HCT116 (cell line): ENCODE results near the gene FCAMR. TPM values are rescaled to one million over a fixed set of nuclear protein-coding genes. Genes with fewer than 3 reads are reported as not detected.

Experiments used
- ATAC-seq: fragments of 200-7000 bp; cut with Tn5 transposase; 2 replicates; pipeline ENCODE4 v1.9.1; 2020; ENCODE audit warnings: mild to moderate bottlenecking, moderate library complexity
- BruUV-seq: library from RNA; stranded (reverse); fragments of 400-500 nt; replicated peaks from 2 replicates; lab custom pipeline; 2021; lab: Mats Ljungman, UMichigan
- CTCF ChIA-PET: fragments of 300-600 bp; sonication (Branson Sonifier 250); formaldehyde crosslinking; loops from one replicate; lab custom pipeline; 2021; ENCODE audit warnings: antibody characterized with exemption; lab: Charles Lee
- POLR2A ChIA-PET: fragments of 300-600, 350-600 bp; sonication (Branson Sonifier 250); formaldehyde crosslinking; loops from one replicate; lab custom pipeline; 2021; ENCODE audit warnings: antibody characterized with exemption; lab: Charles Lee
- RAD21 ChIA-PET, 2 experiments: fragments of 300-600 bp; sonication (Branson Sonifier 250); formaldehyde crosslinking; loops; one replicate each; lab custom pipeline; 2023; ENCODE audit warnings: low total read pairs in 2 of 2; ENCODE audit not compliant: uncharacterized antibody in 2 of 2, unreplicated experiment in 2 of 2, low non-redundant PET in 1 of 2; lab: Charles Lee
- DNase-seq: peaks from one replicate; pipeline ENCODE4 v3.0.0-alpha.2; 2010; ENCODE audit warnings: low read depth, low spot score
- H2AFZ ChIP-seq: fragments of 200-600 bp; shearing (Covaris generic), sonication (generic); 2 replicates; pipeline ENCODE4 v1.6.1; 2017; ENCODE audit warnings: low read depth, mixed run types, mixed read lengths, antibody characterized with exemption, low read length; ENCODE audit not compliant: poor library complexity, severe bottlenecking
- H3K27ac ChIP-seq: 2 replicates; pipeline ENCODE4 v1.5.1; 2012; ENCODE audit warnings: low read depth, low read length
- H3K27me3 ChIP-seq: fragments of 200-600 bp; sonication (generic); 2 replicates; pipeline ENCODE4 v1.6.1; 2016; ENCODE audit warnings: mixed run types, low read length, mixed read lengths; ENCODE audit not compliant: insufficient read depth
- H3K36me3 ChIP-seq, 2 experiments: fragments of 200-500 bp in 1 of 2; fragments of 200-600 bp in 1 of 2; sonication (Bioruptor generic) in 1 of 2; sonication (generic) in 1 of 2; 2 replicates each; pipeline versions ENCODE4 v1.5.1 to v1.6.1; 2014 to 2016; ENCODE audit warnings: low read length in 2 of 2, inconsistent platforms in 1 of 2, mixed read lengths in 1 of 2, mixed run types in 1 of 2; ENCODE audit not compliant: insufficient read depth in 2 of 2, control insufficient read depth in 1 of 2
- H3K4me1 ChIP-seq, 2 experiments: fragments of 200-600 bp in 1 of 2; sonication (generic) in 1 of 2; 2 replicates each; pipeline versions ENCODE4 v1.5.1 to v1.6.1; 2012 to 2017; ENCODE audit warnings: low read length in 2 of 2, inconsistent platforms in 1 of 2, mild to moderate bottlenecking in 1 of 2, mixed read lengths in 1 of 2, mixed run types in 1 of 2, moderate library complexity in 1 of 2; ENCODE audit not compliant: insufficient read depth in 2 of 2, control insufficient read depth in 1 of 2
- H3K4me2 ChIP-seq: fragments of 200-600 bp; sonication (generic); 2 replicates; pipeline ENCODE4 v1.6.1; 2017; ENCODE audit warnings: mixed run types, low read length, mixed read lengths
- H3K4me3 ChIP-seq, 2 experiments: fragments of 200-600 bp in 1 of 2; sonication (generic) in 1 of 2; replicated peaks in 1 of 2; 2 replicates each; pipeline ENCODE4 v1.5.1; 2011 to 2016; ENCODE audit warnings: low read length in 2 of 2, control low read depth in 1 of 2, low read depth in 1 of 2, mild to moderate bottlenecking in 1 of 2, mixed read lengths in 1 of 2, mixed run types in 1 of 2
- H3K79me2 ChIP-seq: fragments of 200-600 bp; sonication (generic); 2 replicates; pipeline ENCODE4 v1.6.1; 2017; ENCODE audit warnings: mild to moderate bottlenecking, mixed run types, low read length, moderate library complexity, mixed read lengths; ENCODE audit not compliant: insufficient read depth
- H3K9ac ChIP-seq: fragments of 200-600 bp; sonication (generic); 2 replicates; pipeline ENCODE4 v1.6.1; 2016; ENCODE audit warnings: low read length, mixed read lengths
- H3K9me2 ChIP-seq: fragments of 200-600 bp; sonication (generic), shearing (Covaris generic); 2 replicates; pipeline ENCODE4 v1.6.1; 2017; ENCODE audit warnings: mixed run types, mild to moderate bottlenecking, moderate library complexity; ENCODE audit not compliant: insufficient read depth
- H3K9me3 ChIP-seq, 2 experiments: fragments of 200-500 bp in 1 of 2; fragments of 200-600 bp in 1 of 2; sonication (Bioruptor generic) in 1 of 2; sonication (generic) in 1 of 2; 2 replicates each; pipeline ENCODE4 v1.6.1; 2014 to 2017; ENCODE audit warnings: low read length in 2 of 2, mixed read lengths in 2 of 2, inconsistent platforms in 1 of 2, low read depth in 1 of 2, mild to moderate bottlenecking in 1 of 2, mixed run types in 1 of 2, moderate library complexity in 1 of 2; ENCODE audit not compliant: control insufficient read depth in 1 of 2, insufficient read depth in 1 of 2
- H4K20me1 ChIP-seq: fragments of 200-600 bp; sonication (generic), shearing (Covaris generic); 2 replicates; pipeline ENCODE4 v1.6.1; 2017; ENCODE audit warnings: mixed run types, mild to moderate bottlenecking, moderate library complexity; ENCODE audit not compliant: insufficient read depth
- CBX3 ChIP-seq: IDR thresholded peaks from 2 replicates; pipeline ENCODE4 v1.6.1; 2012; ENCODE audit warnings: low read depth
- CEBPB ChIP-seq: IDR thresholded peaks from 2 replicates; pipeline ENCODE4 v1.6.1; 2012; ENCODE audit warnings: low read depth
- EGR1 ChIP-seq: IDR thresholded peaks from 2 replicates; pipeline ENCODE4 v1.6.1; 2012; ENCODE audit warnings: low read depth
- ELF1 ChIP-seq: IDR thresholded peaks from 2 replicates; pipeline ENCODE4 v1.6.1; 2012; ENCODE audit warnings: low read depth, borderline replicate concordance
- FOSL1 ChIP-seq: IDR thresholded peaks from 2 replicates; pipeline ENCODE4 v1.6.1; 2012; ENCODE audit warnings: low read depth
- JUND ChIP-seq: IDR thresholded peaks from 2 replicates; pipeline ENCODE4 v1.6.1; 2012
- POLR2A ChIP-seq: IDR thresholded peaks from 2 replicates; pipeline ENCODE4 v1.7.0; 2011; ENCODE audit warnings: borderline replicate concordance; ENCODE audit not compliant: insufficient read depth, insufficient read length; ENCODE audit errors: extremely low read depth
- POLR2AphosphoS5 ChIP-seq: IDR thresholded peaks from 2 replicates; pipeline ENCODE4 v1.6.1; 2011; ENCODE audit warnings: mild to moderate bottlenecking, low read depth, low read length, moderate library complexity
- RAD21 ChIP-seq: IDR thresholded peaks from 2 replicates; pipeline ENCODE4 v1.6.1; 2012; ENCODE audit warnings: low read depth, mild to moderate bottlenecking
- ZNF274 ChIP-seq: fragments of 200-500 bp; sonication (Bioruptor generic); IDR thresholded peaks from 2 replicates; pipeline ENCODE4 v1.6.1; 2014; ENCODE audit warnings: mild to moderate bottlenecking, low read depth, low read length, inconsistent platforms
- intact Hi-C: fragments of 100-400 bp; cut with micrococcal nuclease; formaldehyde crosslinking; loops from 2 replicates; pipeline ENCODE4 v1.10.0; 2022
- total RNA-seq: library from RNA; stranded (reverse); gene quantifications from one replicate; pipeline ENCODE4 v1.2.1, GENCODE V29; 2021; ENCODE audit not compliant: unreplicated experiment
- TF ChIP-seq, protein P1 (sequence below): IDR thresholded peaks from 2 replicates; pipeline ENCODE4 v1.6.1; 2012; ENCODE audit warnings: low read depth
- TF ChIP-seq, protein P2 (sequence below): IDR thresholded peaks from 2 replicates; pipeline ENCODE4 v1.6.1; 2012

The FCAMR gene
- total RNA-seq, 1 experiment from 2014 or later: not detected

DNA sequence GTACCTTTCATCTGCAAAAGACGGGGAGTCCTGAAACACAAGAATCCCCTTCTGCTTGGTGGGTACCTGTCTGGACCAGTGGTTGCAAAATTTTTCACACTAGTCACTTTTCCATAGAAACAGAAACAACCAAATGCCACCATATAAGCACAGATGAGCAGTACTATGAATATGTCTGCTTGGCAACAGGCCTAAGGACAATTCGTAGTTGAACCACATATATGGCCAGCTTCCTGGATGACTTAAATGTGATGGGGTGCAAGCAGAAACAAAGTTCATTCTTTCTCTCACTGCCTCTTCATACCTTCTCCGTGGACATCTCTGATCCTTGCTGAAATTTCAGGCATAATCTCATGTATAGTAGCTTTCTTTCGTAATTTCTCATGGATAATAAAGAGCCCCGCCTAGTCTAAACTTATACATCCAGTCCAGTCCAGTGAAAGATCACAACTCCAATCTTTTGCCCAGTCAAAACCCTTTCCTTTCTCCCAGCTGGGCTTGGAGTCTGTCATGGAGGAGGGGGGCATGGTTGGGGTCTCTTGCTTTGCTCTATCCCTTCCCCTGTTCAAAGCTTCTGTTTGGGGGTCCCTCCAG lies 7.0 kb downstream of the FCAMR start:
- no peaks in the 10 kb centered on the region for H3K4me1 ChIP-seq
- TF ChIP-seq POLR2A: no peak
- TF ChIP-seq, protein P1, sequence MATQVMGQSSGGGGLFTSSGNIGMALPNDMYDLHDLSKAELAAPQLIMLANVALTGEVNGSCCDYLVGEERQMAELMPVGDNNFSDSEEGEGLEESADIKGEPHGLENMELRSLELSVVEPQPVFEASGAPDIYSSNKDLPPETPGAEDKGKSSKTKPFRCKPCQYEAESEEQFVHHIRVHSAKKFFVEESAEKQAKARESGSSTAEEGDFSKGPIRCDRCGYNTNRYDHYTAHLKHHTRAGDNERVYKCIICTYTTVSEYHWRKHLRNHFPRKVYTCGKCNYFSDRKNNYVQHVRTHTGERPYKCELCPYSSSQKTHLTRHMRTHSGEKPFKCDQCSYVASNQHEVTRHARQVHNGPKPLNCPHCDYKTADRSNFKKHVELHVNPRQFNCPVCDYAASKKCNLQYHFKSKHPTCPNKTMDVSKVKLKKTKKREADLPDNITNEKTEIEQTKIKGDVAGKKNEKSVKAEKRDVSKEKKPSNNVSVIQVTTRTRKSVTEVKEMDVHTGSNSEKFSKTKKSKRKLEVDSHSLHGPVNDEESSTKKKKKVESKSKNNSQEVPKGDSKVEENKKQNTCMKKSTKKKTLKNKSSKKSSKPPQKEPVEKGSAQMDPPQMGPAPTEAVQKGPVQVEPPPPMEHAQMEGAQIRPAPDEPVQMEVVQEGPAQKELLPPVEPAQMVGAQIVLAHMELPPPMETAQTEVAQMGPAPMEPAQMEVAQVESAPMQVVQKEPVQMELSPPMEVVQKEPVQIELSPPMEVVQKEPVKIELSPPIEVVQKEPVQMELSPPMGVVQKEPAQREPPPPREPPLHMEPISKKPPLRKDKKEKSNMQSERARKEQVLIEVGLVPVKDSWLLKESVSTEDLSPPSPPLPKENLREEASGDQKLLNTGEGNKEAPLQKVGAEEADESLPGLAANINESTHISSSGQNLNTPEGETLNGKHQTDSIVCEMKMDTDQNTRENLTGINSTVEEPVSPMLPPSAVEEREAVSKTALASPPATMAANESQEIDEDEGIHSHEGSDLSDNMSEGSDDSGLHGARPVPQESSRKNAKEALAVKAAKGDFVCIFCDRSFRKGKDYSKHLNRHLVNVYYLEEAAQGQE: no peak
- TF ChIP-seq, protein P2, sequence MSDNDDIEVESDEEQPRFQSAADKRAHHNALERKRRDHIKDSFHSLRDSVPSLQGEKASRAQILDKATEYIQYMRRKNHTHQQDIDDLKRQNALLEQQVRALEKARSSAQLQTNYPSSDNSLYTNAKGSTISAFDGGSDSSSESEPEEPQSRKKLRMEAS: no peak
- TF ChIP-seq JUND: no peak
- TF ChIP-seq EGR1: no peak
- no peak for TF ChIP-seq CBX3
- TF ChIP-seq ZNF274: no peak
- no peak for TF ChIP-seq POLR2AphosphoS5
- no peak for TF ChIP-seq FOSL1
- TF ChIP-seq RAD21: no peak
- TF ChIP-seq CEBPB: no peak
- TF ChIP-seq ELF1: no peak
- no peak overlapping the region for H3K4me3 ChIP-seq
- no peaks in the 10 kb centered on the region for H3K36me3 ChIP-seq
- RAD21 ChIA-PET: no interaction called here
- POLR2A ChIA-PET: no interaction called here
- intact Hi-C loops: no loop called here
- no peaks in the 10 kb centered on the region for H3K9me3 ChIP-seq
- no TSS peak for BruUV-seq
- H3K27me3 ChIP-seq: no peaks in the 10 kb centered on the region
- H3K9ac ChIP-seq: no peak overlapping the region
- H4K20me1 ChIP-seq: no peaks in the 10 kb centered on the region
- H3K4me2 ChIP-seq: no peak overlapping the region
- no peaks in the 10 kb centered on the region for H3K9me2 ChIP-seq
- no peak overlapping the region for H3K27ac ChIP-seq
- ATAC-seq (no peak), DNase-seq (no peak)
- CTCF ChIA-PET: no interaction called here
- no peak overlapping the region for H2AFZ ChIP-seq
- no peaks in the 10 kb centered on the region for H3K79me2 ChIP-seq
